Measurements from ENCODE around the gene C4BPB. TPM values are rescaled to one million over a fixed set of nuclear protein-coding genes. Genes with fewer than 3 reads are reported as not detected.

The C4BPB gene
- total RNA-seq, 2 experiments from 2014 or later, result 2.1 to 2.2 TPM

- DNase-seq, result no peak
- H3K9me3 Mint-ChIP-seq, result no peaks in the 10 kb centered on the region
Observed at GRCh38 chr1:207077012-207077411, 11.6 kb upstream of the C4BPB start.

GRCh38 chr1:207077470-207078377 is 10.9 kb upstream of the C4BPB start:
- no peaks in the 10 kb centered on the region for H3K9me3 Mint-ChIP-seq
- TF ChIP-seq, protein P1, sequence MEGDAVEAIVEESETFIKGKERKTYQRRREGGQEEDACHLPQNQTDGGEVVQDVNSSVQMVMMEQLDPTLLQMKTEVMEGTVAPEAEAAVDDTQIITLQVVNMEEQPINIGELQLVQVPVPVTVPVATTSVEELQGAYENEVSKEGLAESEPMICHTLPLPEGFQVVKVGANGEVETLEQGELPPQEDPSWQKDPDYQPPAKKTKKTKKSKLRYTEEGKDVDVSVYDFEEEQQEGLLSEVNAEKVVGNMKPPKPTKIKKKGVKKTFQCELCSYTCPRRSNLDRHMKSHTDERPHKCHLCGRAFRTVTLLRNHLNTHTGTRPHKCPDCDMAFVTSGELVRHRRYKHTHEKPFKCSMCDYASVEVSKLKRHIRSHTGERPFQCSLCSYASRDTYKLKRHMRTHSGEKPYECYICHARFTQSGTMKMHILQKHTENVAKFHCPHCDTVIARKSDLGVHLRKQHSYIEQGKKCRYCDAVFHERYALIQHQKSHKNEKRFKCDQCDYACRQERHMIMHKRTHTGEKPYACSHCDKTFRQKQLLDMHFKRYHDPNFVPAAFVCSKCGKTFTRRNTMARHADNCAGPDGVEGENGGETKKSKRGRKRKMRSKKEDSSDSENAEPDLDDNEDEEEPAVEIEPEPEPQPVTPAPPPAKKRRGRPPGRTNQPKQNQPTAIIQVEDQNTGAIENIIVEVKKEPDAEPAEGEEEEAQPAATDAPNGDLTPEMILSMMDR (IDR thresholded peaks at IDR 0.05), result peak; percentile 90

More at GRCh38 chr1:207077012-207077411, 11.6 kb upstream of the C4BPB start:
- H3K27me3 Mint-ChIP-seq, result no peaks in the 10 kb centered on the region
- no peak overlapping the region for H3K27ac Mint-ChIP-seq
- POLR2A ChIA-PET, result no interaction called here
- H3K4me3 Mint-ChIP-seq, result no peak overlapping the region
- CTCF ChIA-PET, result interaction anchor here (0.7 to 8.0 kb wide), 9 partner anchors 9 to 427 kb away, joined by 3 to 49 read pairs (median 4); partner anchors contain the start of gene YOD1
- TF ChIP-seq, protein P1 (IDR thresholded peaks at IDR 0.05), result no peak
- H3K4me1 Mint-ChIP-seq (ENCODE audit: low read depth), result no peaks in the 10 kb centered on the region
- no peaks in the 10 kb centered on the region for H3K36me3 Mint-ChIP-seq (ENCODE audit: low read depth)
- no peak for ATAC-seq
- intact Hi-C loops (cut with micrococcal nuclease), result loop anchor here (2.0 kb wide), 1 partner anchor 26 kb away; the partner anchor contains the start of gene YOD1

GRCh38 chr1:207078578-207079132 is 10.0 kb upstream of the C4BPB start:
- POLR2A ChIA-PET, result interaction anchor here (0.7 kb wide), 1 partner anchor 323 kb away, joined by 3 read pairs; no protein-coding TSS in a partner anchor

More at GRCh38 chr1:207077470-207078377, 10.9 kb upstream of the C4BPB start:
- Mint-ChIP-seq H3K4me3 (no peak overlapping the region), H3K4me1 (ENCODE audit: low read depth) (no peaks in the 10 kb centered on the region), H3K36me3 (ENCODE audit: low read depth) (no peaks in the 10 kb centered on the region), H3K27ac (no peak overlapping the region), H3K27me3 (no peaks in the 10 kb centered on the region)
- intact Hi-C loops (cut with micrococcal nuclease), result loop anchor here (2.0 kb wide), 1 partner anchor 27 kb away; the partner anchor contains the start of gene YOD1
- ATAC-seq (peak; percentile 98), DNase-seq (peak; percentile 76)
- CTCF ChIA-PET, result interaction anchor here (0.7 to 8.0 kb wide), 11 partner anchors 9 to 422 kb away, joined by 3 to 49 read pairs (median 4); partner anchors contain the start of genes PFKFB2 and YOD1
- POLR2A ChIA-PET, result interaction anchor here (0.7 kb wide), 1 partner anchor 324 kb away, joined by 3 read pairs; no protein-coding TSS in a partner anchor

GRCh38 chr1:207079706-207080241 is 8.9 kb upstream of the C4BPB start:
- TF ChIP-seq, protein P1 (IDR thresholded peaks at IDR 0.05), result no peak
- ATAC-seq, result no peak
- Mint-ChIP-seq H3K27ac (no peak overlapping the region), H3K36me3 (ENCODE audit: low read depth) (no peaks in the 10 kb centered on the region), H3K4me3 (no peak overlapping the region), H3K27me3 (peaks cover 2% of the 10 kb centered on the region), H3K9me3 (no peaks in the 10 kb centered on the region), H3K4me1 (ENCODE audit: low read depth) (peaks cover 4% of the 10 kb centered on the region)
- no peak for DNase-seq
- ChIA-PET CTCF (interaction anchor here (0.9 to 3.1 kb wide), 9 partner anchors 9 to 717 kb away, joined by 3 to 15 read pairs (median 6); partner anchors contain the start of genes PFKFB2 and YOD1), POLR2A (interaction anchor here (0.8 kb wide), 1 partner anchor 11 kb away, joined by 3 read pairs; no protein-coding TSS in a partner anchor)
- intact Hi-C loops (cut with micrococcal nuclease), result no loop called here

More at GRCh38 chr1:207078578-207079132, 10.0 kb upstream of the C4BPB start:
- ATAC-seq (no peak), DNase-seq (no peak)
- TF ChIP-seq, protein P1 (IDR thresholded peaks at IDR 0.05), result no peak
- H3K36me3 Mint-ChIP-seq (ENCODE audit: low read depth), result no peaks in the 10 kb centered on the region
- H3K4me1 Mint-ChIP-seq (ENCODE audit: low read depth), result no peaks in the 10 kb centered on the region
- intact Hi-C loops (cut with micrococcal nuclease), result no loop called here
- no peak overlapping the region for H3K27ac Mint-ChIP-seq
- H3K4me3 Mint-ChIP-seq, result no peak overlapping the region
- no peaks in the 10 kb centered on the region for H3K9me3 Mint-ChIP-seq
- H3K27me3 Mint-ChIP-seq, result peaks cover 2% of the 10 kb centered on the region
- CTCF ChIA-PET, result interaction anchor here (0.7 to 3.1 kb wide), 10 partner anchors 23 to 421 kb away, joined by 3 to 15 read pairs (median 5); partner anchors contain the start of gene PFKFB2

All from activated CD8-positive, alpha-beta T cell treated with anti-CD3 and anti-CD28 coated beads for 36 hours (primary cell).